T1000 (cell line): ENCODE data around the gene DEF6.

Experiments
- DNase-seq: peaks from one replicate; lab custom pipeline; 2025; ENCODE audit warnings: mixed read lengths; lab: John Stamatoyannopoulos, UW

Gene DEF6

GRCh38 chr6:35343835-35344550 lies 46.4 kb downstream of the DEF6 start:
- DNase-seq = no peak

GRCh38 chr6:35351422-35351821 lies 53.8 kb downstream of the DEF6 start:
- DNase-seq = no peak

- no peak for DNase-seq
These were observed 55.1 kb downstream of the DEF6 start for GRCh38 chr6:35352735-35353134.

- DNase-seq = no peak
These were observed 56.9 kb downstream of the DEF6 start for GRCh38 chr6:35354361-35355135.

DNA sequence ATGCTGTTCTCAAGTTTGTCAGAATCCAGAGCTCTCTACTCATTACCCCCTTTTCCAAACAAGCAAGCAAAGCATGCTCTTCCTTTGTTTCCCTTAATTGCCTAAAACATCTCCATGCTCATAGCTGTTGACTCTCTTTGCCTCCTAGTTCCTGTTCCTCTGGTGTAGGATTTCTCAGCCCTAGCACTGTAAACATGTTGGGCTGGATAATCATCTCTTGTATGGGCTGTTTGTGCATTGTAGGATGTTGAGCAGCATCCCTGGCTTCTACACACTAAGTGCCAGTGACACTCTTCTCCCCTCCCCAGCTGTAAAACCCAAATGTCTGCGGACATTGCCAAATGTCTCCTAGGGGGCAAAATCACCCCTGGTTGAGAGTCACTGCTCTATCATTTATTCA lies 58.8 kb downstream of the DEF6 start:
- DNase-seq = no peak

DNA sequence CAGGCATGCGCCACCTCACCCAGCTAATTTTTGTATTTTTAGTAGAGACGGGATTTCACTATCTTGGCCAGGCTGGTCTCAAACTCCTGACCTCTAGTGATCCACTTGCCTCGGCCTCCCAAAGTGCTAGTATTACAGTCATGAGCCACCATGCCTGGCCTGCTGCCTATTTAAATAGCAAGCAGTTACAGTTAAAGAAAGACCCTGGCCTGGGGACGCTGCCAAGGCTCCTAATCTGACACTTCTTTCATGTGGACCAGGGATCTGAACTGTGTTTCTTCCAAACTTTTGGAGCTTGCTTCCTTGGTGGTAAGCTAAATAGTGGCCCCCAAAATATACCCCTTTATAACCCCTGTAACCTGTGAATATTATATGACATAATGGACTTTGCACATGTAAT lies 60.1 kb downstream of the DEF6 start:
- DNase-seq = no peak

DNA sequence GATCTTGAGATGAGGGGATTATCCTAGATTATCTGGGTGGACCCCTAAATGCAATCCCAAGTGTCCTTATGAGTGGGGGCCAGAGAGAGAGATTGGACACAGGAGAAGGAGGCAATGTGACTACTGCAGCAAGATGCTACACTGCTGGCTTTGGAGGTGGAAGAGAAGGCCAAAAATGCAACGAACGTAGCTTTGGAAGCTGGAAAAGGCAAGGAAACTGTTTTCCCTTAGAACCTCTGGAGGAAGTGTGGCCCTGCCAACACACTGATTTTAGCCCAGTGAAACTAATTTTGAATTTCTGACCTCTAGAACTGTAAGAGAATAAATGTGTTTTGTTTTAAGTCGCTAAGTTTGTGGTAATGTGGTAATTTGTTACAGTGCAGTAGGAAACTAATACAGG lies 60.5 kb downstream of the DEF6 start:
- DNase-seq = no peak

DNA sequence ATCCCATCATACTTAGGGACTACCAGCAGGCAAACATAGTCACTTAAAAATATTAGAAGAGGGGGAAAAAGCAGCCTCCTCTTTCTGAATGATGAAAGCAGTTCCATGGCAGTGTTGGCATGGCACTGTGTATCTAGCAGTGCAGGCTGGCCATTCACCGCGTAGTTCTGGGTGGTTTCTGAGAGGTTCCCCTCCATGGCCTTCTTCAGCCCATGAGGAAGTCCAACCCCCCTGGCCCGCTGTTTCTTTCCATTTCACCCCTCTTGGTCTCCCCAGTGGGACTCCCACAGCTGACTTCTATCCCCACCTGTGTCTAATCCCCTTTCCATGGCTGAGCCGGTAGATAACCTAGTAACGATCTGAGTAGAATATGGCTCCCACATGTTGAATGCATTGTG lies 61.7 kb downstream of the DEF6 start:
- no peak for DNase-seq

GRCh38 chr6:35359744-35360348 lies 62.2 kb downstream of the DEF6 start:
- no peak for DNase-seq

GRCh38 chr6:35360349-35361138 lies 62.9 kb downstream of the DEF6 start:
- DNase-seq = no peak

- DNase-seq = no peak
These were observed 64.6 kb downstream of the DEF6 start for GRCh38 chr6:35362200-35362599.

- no peak for DNase-seq
These were observed 65.7 kb downstream of the DEF6 start for GRCh38 chr6:35363293-35363750.

DNA sequence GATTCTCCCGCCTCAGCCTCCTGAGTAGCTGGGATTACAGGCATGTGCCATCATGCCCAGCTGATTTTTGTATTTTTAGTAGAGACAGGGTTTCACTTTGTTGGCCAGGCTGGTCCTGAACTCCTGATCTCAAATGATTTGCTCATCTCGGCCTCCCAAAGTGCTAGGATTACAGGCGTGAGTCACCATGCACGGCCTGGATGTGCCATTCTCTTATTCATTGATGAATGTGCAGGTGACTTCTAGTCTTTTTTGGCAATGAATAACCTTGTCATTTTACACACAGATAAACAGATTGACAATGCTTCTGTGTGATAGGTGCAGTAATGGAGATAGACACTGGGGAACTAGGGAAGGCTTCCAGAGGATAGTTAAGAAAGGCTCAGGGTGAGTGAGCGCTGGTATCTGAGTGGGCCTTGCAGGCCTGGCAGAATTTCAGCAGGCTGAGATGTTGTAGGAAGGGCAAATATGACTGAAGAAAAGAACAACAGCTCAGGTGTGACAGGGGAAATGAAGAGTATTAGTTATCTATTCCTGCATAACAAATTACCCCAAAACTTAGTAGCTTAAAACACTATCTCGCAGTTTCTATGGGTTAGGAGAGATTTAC lies 68.1 kb downstream of the DEF6 start:
- DNase-seq = no peak

DNA sequence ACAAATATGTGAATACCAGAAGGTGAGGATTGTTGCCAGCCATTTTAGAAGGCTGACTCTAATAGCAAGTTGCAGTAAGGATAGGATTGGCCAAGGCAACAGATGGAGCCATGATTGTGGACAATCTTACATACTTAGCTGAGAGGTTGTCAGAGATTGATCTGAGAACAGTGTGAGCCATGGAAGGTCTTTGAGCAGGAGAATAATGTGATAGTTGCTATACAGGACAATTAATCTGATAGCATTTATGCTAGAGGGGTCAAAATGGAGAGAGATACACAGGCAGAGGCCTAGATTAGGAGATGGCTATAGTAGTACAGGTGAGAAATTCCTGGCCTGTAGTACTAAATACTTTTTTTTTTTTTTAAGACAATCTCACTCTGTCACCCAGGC lies 68.6 kb downstream of the DEF6 start:
- no peak for DNase-seq

DNA sequence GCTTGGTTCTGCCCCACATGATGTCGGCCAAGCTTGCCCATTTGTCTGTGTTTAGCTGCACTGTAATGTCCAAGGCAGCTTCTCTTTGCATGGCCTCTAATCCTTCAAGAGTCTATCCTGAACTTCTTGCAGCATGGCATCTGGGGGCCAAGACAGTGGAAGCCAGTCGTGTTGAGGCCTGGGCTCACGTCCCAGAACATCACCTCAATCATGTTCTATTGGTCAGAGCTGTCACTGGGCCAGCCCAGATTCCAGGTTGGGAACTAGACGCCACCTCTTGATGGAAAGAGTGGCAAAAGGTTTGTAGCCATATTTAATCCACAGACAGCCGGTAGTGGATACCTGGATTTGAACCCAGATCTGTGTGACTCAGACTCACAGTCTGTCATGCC lies 70.0 kb downstream of the DEF6 start:
- no peak for DNase-seq

- DNase-seq = no peak
These were observed 70.6 kb downstream of the DEF6 start for GRCh38 chr6:35368038-35368887.

DNA sequence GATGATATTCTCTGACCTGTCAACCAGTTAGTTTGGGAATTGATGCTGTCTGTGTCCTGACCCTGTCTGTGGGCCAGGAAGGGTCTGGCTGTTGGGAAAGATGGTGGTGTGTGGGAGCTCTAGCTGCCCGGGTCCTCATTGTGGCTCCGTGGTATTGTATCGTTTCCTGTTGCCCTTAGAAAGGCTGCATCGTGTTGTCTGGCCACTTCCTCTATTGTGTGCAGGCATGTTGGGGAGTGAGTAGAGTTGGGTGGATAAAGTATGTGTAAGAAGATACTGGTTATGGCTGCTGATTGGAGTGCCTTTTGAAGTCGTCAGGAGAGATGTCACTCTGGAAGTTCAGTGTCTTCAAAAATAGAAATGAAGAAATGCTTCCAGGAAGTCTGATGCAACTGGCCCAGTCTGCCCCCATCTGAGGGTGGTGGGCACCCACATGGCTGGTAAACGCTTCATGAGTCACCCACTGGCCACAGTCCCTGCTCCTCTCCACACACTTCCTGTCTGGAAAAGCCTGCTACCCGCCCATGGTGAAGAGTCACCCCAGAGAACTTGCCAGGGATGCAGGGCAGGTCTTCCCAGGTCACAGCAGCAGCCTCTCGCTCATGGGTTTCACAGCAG lies 72.6 kb downstream of the DEF6 start:
- peak; percentile 75 for DNase-seq

DNA sequence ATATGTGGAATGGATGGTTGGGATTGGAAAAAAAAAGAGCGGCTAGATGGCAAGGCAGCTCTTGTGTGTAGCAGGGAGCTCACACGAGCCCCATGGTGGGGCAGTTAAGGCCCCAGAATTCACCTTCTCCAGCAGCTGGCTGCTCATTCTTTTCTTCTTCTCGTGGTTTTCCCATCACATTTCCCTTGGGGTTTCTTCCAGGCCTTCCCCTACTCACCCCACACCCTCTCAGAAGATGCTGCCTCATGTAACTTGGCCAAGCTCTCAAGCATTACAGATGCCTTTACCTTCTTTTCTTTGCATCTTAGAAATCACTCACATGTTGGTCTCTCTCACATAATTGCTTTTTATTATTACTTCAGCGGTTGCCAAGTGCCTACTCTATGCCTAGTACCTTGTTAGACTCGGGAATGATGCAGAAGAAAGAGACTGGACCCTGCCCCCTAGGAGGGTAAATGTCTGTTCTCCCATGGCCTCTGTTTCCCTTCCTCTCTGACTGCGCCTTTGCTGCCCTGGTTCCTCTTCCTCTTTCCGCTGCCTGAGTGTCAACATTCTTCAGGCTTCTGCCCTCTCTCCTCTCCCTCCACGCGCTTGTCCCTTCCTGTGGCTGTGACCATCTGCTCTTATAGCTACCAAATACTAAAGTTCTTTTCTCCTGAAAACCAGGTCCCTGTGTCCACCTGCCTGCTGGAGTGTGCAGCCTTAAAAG lies 73.3 kb downstream of the DEF6 start:
- no peak for DNase-seq
